ENCODE measurements around the gene POLL.

POLL gene

DNA sequence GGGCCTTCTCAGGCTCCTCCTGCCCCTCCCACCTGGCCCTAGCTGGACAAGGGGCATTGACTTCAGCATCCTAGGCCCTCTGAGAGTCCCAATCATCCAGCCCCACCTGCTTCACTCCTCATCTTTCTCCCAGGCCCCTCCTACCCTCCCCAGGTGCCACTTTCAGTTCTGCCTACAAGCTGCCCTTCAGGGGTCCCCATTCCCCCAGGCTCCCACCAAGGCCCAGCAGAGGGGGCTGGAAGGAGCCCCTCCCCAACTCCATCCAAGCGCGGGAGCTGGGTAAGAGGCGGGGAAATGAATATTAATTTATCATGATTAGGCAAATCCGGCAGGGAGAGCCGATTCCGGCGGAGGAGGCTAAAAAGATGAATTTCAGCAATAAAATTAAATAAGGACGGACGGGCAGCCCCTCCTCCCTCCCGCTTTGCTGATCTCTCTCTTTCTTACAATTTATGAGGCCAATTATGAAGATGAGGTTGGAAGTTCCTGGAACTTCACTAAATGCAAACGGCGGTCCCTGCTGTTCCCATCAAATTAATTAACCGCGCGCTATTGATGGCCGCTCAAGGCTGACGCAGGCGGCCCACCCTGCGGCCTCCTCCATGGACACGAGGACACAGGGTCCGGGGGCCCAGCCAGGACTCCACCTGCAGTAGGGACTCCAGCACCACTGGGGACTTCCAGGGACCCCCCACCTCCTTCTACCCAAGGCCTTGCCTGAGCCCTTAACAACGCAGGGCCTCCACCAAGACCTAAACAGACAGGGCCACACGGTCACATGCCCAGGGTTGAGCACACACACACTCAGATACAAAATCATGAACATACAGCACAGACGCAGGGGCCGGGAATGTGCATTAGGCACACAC lies 13.9 kb downstream of the POLL start:
- DNase-seq: no peak

GRCh38 chr10:101572785-101573184 lies 15.3 kb downstream of the POLL start:
- DNase-seq: no peak

DNA sequence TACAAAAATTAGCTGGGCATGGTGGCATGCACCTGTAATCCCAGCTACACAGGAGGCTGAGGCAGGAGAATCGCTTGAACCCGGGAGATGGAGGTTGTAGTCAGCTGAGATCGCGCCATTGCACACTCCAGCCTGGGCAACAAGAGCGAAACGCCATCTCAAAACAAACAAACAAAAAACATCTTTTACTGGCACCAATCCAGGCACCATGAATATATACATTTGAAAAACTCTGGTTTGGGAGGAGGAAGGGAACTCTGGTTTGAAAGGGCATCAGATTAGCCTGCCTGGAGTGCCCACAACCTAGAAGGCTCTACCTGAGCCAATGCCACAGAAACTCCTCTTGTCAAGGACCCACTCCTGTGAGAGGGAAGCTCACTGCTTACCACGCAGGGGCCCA lies 15.9 kb downstream of the POLL start:
- no peak for DNase-seq

DNA sequence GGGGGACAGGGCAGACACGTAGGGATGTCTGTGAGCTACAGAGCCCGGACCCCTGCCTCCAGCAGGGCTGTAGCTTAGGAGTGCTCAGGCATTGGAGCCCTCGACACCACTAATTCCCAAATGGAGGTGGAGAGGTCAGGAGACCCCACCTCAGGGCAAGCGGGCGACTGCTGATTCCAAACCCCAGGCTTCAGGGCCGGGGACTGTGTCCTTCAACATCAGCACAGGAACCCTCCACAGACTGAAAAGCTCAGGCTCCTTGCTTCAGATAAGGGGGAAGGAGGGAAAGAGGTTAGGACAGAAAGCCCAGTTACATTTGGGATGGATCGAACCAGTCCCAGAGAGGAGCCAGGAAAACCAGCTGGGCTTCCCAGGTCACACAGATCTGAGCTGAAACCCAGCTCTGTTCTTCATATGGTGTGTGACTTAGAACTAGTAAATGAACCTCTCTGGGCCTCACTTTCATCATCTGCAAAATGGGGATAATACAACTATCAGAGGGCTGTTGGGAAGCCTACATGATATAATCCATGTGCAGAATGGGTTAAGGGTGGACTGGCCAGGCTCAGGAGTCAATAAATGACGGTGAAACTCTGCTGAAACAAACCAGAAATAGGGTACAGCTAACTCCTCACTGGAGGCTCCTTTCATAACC lies 16.7 kb downstream of the POLL start:
- DNase-seq: no peak

GRCh38 chr10:101570428-101571270 lies 17.4 kb downstream of the POLL start:
- no peak for DNase-seq

- peak; percentile 58 for DNase-seq
Measured at GRCh38 chr10:101569622-101570427, 18.2 kb downstream of the POLL start.

DNA sequence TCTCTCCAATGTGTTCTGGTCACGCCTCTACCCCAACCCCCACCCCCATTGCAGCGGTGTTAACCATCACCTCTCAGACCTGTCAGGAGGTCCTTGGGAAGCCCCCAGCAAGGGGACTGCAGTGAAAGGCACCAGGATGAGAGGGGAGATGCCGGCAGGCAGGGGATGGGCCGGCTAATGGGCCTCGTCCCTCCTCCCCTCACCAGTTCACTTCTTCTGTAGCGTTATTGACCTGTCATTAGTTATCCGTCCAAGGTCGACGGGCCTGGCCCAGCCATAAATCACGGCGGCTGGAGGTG lies 18.8 kb downstream of the POLL start:
- DNase-seq: no peak

DNA sequence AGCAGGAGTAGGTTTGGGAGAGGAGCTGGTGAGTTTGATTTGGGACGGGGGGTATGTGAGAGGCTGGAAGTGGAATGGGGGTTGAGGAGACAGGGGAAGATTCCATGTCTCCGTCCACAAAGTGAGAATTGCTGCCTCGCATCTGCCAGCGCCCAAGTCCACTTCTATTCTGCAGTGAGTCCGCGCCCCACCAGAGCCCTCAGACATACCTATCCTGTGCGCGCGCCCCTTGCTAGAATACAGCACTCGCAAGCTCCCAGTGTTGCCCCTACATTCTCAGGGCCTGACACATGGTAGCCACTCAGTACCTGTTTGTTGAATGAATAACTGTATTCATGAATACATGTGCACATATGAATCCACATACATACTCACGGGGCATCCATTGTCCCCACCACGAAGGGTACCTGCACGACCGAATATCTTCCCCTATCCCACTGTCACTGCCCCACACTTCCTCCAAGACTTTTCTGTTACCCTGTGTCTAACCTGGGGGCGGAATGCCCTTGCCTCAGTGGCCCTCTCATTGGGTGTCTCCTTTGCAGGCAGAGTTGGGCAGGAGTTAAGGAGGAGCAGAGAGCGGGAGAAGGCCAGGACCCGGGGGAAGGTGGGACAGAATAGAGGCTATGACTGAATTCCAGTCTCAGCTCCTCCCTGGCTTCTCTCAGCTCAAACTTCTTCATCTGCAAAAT lies 19.9 kb downstream of the POLL start:
- DNase-seq: no peak

GRCh38 chr10:101567165-101568006 lies 20.7 kb downstream of the POLL start:
- no peak for DNase-seq

DNA sequence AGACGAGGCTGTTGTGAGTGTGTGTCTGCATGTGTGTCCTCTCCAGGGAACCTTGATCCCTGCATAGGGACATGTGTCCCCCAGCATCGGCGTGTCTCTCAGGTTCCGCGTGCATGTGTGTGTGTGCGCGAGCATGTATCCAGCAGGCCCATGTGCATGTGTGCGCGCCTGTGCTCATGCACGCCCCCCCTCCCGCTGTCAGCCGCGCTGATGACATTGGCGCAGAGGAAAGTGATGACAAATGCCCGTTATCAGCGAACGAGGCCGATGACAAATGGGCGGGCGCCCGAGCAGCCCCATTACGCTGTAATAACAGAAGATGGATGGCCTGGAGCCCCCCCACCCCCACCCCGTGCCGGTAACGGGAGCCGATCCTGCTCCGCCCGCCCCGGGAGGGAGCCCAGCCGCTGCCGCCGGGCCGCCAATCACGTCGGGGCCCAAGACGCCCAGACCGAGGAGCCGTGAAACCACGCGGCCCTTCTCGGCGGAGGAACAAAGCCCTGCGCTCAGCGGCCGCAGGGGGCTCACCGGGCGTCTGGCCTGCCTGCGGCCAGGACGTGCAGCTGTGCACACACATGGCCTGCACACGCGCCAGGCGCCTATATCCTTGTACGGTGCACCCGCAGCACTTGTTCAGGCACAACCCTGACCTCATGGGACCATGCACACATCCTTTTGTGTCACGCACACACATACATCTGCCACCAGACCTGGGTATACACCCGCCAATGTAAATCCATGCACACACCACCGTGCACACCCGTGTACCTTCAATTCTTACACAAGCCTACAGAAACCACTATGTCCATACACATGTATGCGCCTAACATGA lies 21.5 kb downstream of the POLL start:
- peak; percentile 16 for DNase-seq

- DNase-seq: no peak
Measured at GRCh38 chr10:101565936-101566332, 22.1 kb downstream of the POLL start.

GRCh38 chr10:101565370-101565900 lies 22.6 kb downstream of the POLL start:
- DNase-seq: no peak

- DNase-seq: no peak
Measured at GRCh38 chr10:101564490-101564991, 23.5 kb downstream of the POLL start.

GRCh38 chr10:101563497-101564040 lies 24.5 kb downstream of the POLL start:
- DNase-seq: no peak

DNA sequence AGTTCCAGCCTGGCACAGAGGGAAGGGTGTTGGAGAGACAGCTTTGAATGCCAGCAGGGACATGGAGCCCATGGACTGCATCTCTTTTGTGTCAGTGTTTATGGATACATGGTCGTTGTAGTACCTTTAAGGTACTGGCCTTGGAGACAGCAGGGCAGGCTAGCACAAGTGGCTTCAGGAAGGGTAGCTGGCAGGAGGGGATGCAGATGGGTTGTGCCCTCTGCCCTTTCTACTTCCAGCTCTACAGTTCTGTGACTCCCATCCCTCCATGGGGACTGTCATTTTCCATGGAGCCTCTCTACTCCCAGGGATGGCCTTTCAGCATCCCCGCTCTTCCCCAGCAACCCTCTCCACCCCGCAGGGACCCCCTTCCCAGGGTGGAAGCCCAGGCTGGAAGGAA lies 25.1 kb downstream of the POLL start:
- DNase-seq: no peak

- DNase-seq: no peak
Measured at GRCh38 chr10:101562231-101562630, 25.8 kb downstream of the POLL start.

DNA sequence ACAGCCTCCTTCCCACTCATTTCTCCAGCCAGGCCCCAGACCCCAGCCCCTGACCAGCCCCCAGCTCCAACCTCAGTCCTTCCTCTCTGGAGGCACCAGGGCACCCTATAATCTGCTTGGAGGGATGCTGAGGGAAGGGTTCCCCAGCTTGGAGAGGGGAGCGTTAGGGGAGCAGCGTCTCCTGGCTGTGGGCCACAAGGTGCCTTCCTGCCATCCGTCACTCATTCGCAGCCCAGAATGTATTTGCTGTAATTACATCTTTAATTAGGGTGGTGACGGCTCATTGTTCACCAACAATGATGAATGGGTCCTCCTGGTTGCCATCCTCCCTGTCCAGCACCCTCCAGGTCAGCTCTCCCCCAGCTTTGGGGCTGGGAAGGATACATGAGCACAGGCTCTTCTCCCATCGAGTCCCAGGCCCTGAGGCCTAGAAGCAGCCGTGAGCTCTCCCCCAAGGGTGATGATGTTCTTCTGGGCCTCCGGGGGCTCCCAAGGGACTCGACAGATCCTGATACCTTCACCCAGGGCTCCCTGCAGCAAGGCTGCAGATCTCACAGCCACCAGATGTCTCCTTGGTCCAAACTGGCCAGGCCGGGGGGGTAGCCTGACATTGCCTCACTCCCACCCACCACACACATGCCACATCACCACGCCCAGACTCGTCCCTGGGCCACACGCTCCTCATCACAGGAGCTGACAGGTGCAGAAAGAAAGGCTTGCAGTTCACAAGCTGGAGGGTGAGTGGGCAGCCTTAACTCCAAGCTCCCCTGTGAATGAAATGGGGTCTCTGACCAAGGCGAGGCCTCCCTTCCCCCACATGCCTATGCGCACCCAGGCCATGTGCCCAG lies 26.8 kb downstream of the POLL start:
- no peak for DNase-seq

DNA sequence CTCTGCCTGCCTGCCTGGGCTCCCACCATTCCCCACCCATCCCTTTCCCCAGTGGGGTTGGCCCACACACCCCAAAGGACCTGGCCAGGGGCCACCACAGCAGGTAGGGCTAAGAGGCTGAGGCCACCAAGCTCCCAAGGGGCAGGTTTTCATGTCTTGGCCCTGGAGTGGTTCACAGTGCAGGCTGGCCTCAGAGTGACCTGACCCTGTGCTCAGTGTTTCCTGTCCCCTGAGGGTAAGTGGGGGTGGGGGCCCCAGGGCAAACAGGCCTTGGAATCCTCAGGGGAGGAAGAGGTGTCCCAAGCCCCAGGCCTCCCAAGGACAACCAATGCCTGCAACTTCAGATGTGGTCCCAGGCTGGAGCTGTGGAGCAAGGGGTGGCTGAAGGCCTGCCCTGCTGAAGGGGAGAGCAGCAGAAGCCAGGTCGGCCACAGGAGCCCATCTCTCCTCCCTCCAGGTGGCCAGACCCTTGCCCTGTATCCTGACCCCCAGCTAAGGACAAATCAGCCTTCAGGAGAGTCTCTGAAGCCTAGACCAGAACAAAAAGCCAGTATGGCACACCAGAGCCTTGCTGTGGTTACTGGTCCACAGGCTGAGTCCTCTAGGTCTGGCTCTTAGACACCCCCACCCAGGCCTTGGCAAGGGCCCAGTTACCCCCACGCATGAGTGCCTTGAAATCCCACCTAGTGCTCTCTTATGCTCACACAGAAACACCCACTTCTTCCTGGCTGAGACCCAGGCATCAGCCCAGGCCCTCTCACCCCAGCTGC lies 27.6 kb downstream of the POLL start:
- no peak for DNase-seq
